ENCODE results near the gene TMEM150A. TPM values are rescaled to one million over a fixed set of nuclear protein-coding genes. Genes with fewer than 3 reads are reported as not detected.
"Not testable (repeated sequence)": the region's sequence is repeated elsewhere in the genome, so short reads cannot be mapped to it uniquely, and the experiment has no call there.

TMEM150A gene
- total RNA-seq, 1 donor from 2014 or later = 4.7 TPM

GRCh38 chr2:85642725-85643124 lies 40.2 kb upstream of the TMEM150A start:
- H3K36me3 ChIP-seq (ENCODE audit: control insufficient read depth in 3 of 3, insufficient read depth in 3 of 3, low read length in 3 of 3) = peaks cover 66 to 84% (median 69%) of the 10 kb centered on the region in 3 donors
- H3K9me3 ChIP-seq (ENCODE audit: control insufficient read depth in 3 of 3, low read length in 3 of 3) = no peaks in the 10 kb centered on the region
- no peak overlapping the region for H3K4me3 ChIP-seq (ENCODE audit: low read length in 3 of 3)
- H3K27me3 ChIP-seq (ENCODE audit: control insufficient read depth in 3 of 3, insufficient read depth in 3 of 3, low read length in 3 of 3) = no peaks in the 10 kb centered on the region
- H3K4me1 ChIP-seq (ENCODE audit: control insufficient read depth in 3 of 3, insufficient read depth in 3 of 3, low read length in 3 of 3) = peaks cover 0 to 9% (median 6%) of the 10 kb centered on the region in 3 donors
- no peak overlapping the region for H3K27ac ChIP-seq (ENCODE audit: low read depth, low read length)
- no peak overlapping the region for H3K9ac ChIP-seq (ENCODE audit: low read depth in 1 of 3, low read length in 3 of 3)

- no peak overlapping the region for H3K4me3 ChIP-seq (ENCODE audit: low read length in 3 of 3)
- no peaks in the 10 kb centered on the region for H3K9me3 ChIP-seq (ENCODE audit: control insufficient read depth in 3 of 3, low read length in 3 of 3)
- no peaks in the 10 kb centered on the region for H3K27me3 ChIP-seq (ENCODE audit: control insufficient read depth in 3 of 3, insufficient read depth in 3 of 3, low read length in 3 of 3)
- H3K36me3 ChIP-seq (ENCODE audit: control insufficient read depth in 3 of 3, insufficient read depth in 3 of 3, low read length in 3 of 3) = peaks cover 56 to 82% (median 66%) of the 10 kb centered on the region in 3 donors
- H3K9ac ChIP-seq (ENCODE audit: low read depth in 1 of 3, low read length in 3 of 3) = no peak overlapping the region
- no peak overlapping the region for H3K27ac ChIP-seq (ENCODE audit: low read depth, low read length)
- peaks cover 0 to 2% (median 0%) of the 10 kb centered on the region in 3 donors for H3K4me1 ChIP-seq (ENCODE audit: control insufficient read depth in 3 of 3, insufficient read depth in 3 of 3, low read length in 3 of 3)
Measured at GRCh38 chr2:85635636-85636035, 33.1 kb upstream of the TMEM150A start.

- Histone ChIP-seq H3K27me3 (ENCODE audit: control insufficient read depth in 3 of 3, insufficient read depth in 3 of 3, low read length in 3 of 3) (no peaks in the 10 kb centered on the region), H3K4me1 (ENCODE audit: control insufficient read depth in 3 of 3, insufficient read depth in 3 of 3, low read length in 3 of 3) (peaks cover 0 to 2% (median 0%) of the 10 kb centered on the region in 3 donors), H3K36me3 (ENCODE audit: control insufficient read depth in 3 of 3, insufficient read depth in 3 of 3, low read length in 3 of 3) (peaks cover 58 to 86% (median 67%) of the 10 kb centered on the region in 3 donors), H3K27ac (ENCODE audit: low read depth, low read length) (no peak overlapping the region), H3K9me3 (ENCODE audit: control insufficient read depth in 3 of 3, low read length in 3 of 3) (no peaks in the 10 kb centered on the region), H3K9ac (ENCODE audit: low read depth in 1 of 3, low read length in 3 of 3) (no peak overlapping the region), H3K4me3 (ENCODE audit: low read length in 3 of 3) (no peak overlapping the region)
Measured at GRCh38 chr2:85635011-85635410, 32.5 kb upstream of the TMEM150A start.

- no peak overlapping the region for H3K9ac ChIP-seq (ENCODE audit: low read depth in 1 of 3, low read length in 3 of 3)
- H3K36me3 ChIP-seq (ENCODE audit: control insufficient read depth in 3 of 3, insufficient read depth in 3 of 3, low read length in 3 of 3) = peaks cover 60 to 79% (median 74%) of the 10 kb centered on the region in 3 donors
- H3K4me1 ChIP-seq (ENCODE audit: control insufficient read depth in 3 of 3, insufficient read depth in 3 of 3, low read length in 3 of 3) = no peaks in the 10 kb centered on the region
- no peaks in the 10 kb centered on the region for H3K27me3 ChIP-seq (ENCODE audit: control insufficient read depth in 3 of 3, insufficient read depth in 3 of 3, low read length in 3 of 3)
- H3K4me3 ChIP-seq (ENCODE audit: low read length in 3 of 3) = no peak overlapping the region
- H3K27ac ChIP-seq (ENCODE audit: low read depth, low read length) = no peak overlapping the region
- no peaks in the 10 kb centered on the region for H3K9me3 ChIP-seq (ENCODE audit: control insufficient read depth in 3 of 3, low read length in 3 of 3)
Measured at GRCh38 chr2:85631316-85631715, 28.8 kb upstream of the TMEM150A start.

- no peak overlapping the region for H3K9ac ChIP-seq (ENCODE audit: low read depth in 1 of 3, low read length in 3 of 3)
- no peaks in the 10 kb centered on the region for H3K4me1 ChIP-seq (ENCODE audit: control insufficient read depth in 3 of 3, insufficient read depth in 3 of 3, low read length in 3 of 3)
- no peak overlapping the region for H3K4me3 ChIP-seq (ENCODE audit: low read length in 3 of 3)
- H3K27ac ChIP-seq (ENCODE audit: low read depth, low read length) = no peak overlapping the region
- H3K9me3 ChIP-seq (ENCODE audit: control insufficient read depth in 3 of 3, low read length in 3 of 3) = no peaks in the 10 kb centered on the region
- H3K27me3 ChIP-seq (ENCODE audit: control insufficient read depth in 3 of 3, insufficient read depth in 3 of 3, low read length in 3 of 3) = no peaks in the 10 kb centered on the region
- peaks cover 69 to 79% (median 78%) of the 10 kb centered on the region in 3 donors for H3K36me3 ChIP-seq (ENCODE audit: control insufficient read depth in 3 of 3, insufficient read depth in 3 of 3, low read length in 3 of 3)
Measured at GRCh38 chr2:85628658-85629057, 26.2 kb upstream of the TMEM150A start.

GRCh38 chr2:85623991-85624390 lies 21.5 kb upstream of the TMEM150A start:
- Histone ChIP-seq H3K4me3 (ENCODE audit: low read length in 3 of 3) (no peak overlapping the region), H3K4me1 (ENCODE audit: control insufficient read depth in 3 of 3, insufficient read depth in 3 of 3, low read length in 3 of 3) (no peaks in the 10 kb centered on the region), H3K36me3 (ENCODE audit: control insufficient read depth in 3 of 3, insufficient read depth in 3 of 3, low read length in 3 of 3) (peaks cover 63 to 75% (median 65%) of the 10 kb centered on the region in 3 donors), H3K27me3 (ENCODE audit: control insufficient read depth in 3 of 3, insufficient read depth in 3 of 3, low read length in 3 of 3) (no peaks in the 10 kb centered on the region), H3K9me3 (ENCODE audit: control insufficient read depth in 3 of 3, low read length in 3 of 3) (no peaks in the 10 kb centered on the region), H3K9ac (ENCODE audit: low read depth in 1 of 3, low read length in 3 of 3) (no peak overlapping the region), H3K27ac (ENCODE audit: low read depth, low read length) (no peak overlapping the region)

- Histone ChIP-seq H3K9me3 (ENCODE audit: control insufficient read depth in 3 of 3, low read length in 3 of 3) (no peaks in the 10 kb centered on the region), H3K27ac (ENCODE audit: low read depth, low read length) (no peak overlapping the region), H3K4me1 (ENCODE audit: control insufficient read depth in 3 of 3, insufficient read depth in 3 of 3, low read length in 3 of 3) (peaks cover 11 to 12% (median 11%) of the 10 kb centered on the region in 3 donors), H3K36me3 (ENCODE audit: control insufficient read depth in 3 of 3, insufficient read depth in 3 of 3, low read length in 3 of 3) (peaks cover 48 to 55% (median 50%) of the 10 kb centered on the region in 3 donors), H3K4me3 (ENCODE audit: low read length in 3 of 3) (no peak overlapping the region), H3K27me3 (ENCODE audit: control insufficient read depth in 3 of 3, insufficient read depth in 3 of 3, low read length in 3 of 3) (no peaks in the 10 kb centered on the region), H3K9ac (ENCODE audit: low read depth in 1 of 3, low read length in 3 of 3) (no peak overlapping the region)
Measured at GRCh38 chr2:85621338-85621737, 18.8 kb upstream of the TMEM150A start.

- H3K27me3 ChIP-seq (ENCODE audit: control insufficient read depth in 3 of 3, insufficient read depth in 3 of 3, low read length in 3 of 3) = no peaks in the 10 kb centered on the region
- no peak overlapping the region for H3K27ac ChIP-seq (ENCODE audit: low read depth, low read length)
- no peak overlapping the region for H3K9ac ChIP-seq (ENCODE audit: low read depth in 1 of 3, low read length in 3 of 3)
- peaks cover 33 to 40% (median 35%) of the 10 kb centered on the region in 3 donors for H3K36me3 ChIP-seq (ENCODE audit: control insufficient read depth in 3 of 3, insufficient read depth in 3 of 3, low read length in 3 of 3)
- no peaks in the 10 kb centered on the region for H3K9me3 ChIP-seq (ENCODE audit: control insufficient read depth in 3 of 3, low read length in 3 of 3)
- no peak overlapping the region for H3K4me3 ChIP-seq (ENCODE audit: low read length in 3 of 3)
- H3K4me1 ChIP-seq (ENCODE audit: control insufficient read depth in 3 of 3, insufficient read depth in 3 of 3, low read length in 3 of 3) = peaks cover 11 to 28% (median 14%) of the 10 kb centered on the region in 3 donors
Measured at GRCh38 chr2:85619617-85620016, 17.1 kb upstream of the TMEM150A start.

- H3K27me3 ChIP-seq (ENCODE audit: control insufficient read depth in 3 of 3, insufficient read depth in 3 of 3, low read length in 3 of 3); H3K27ac ChIP-seq (ENCODE audit: low read depth, low read length); H3K9me3 ChIP-seq (ENCODE audit: control insufficient read depth in 3 of 3, low read length in 3 of 3): not testable (repeated sequence)
- H3K4me1 ChIP-seq (ENCODE audit: control insufficient read depth in 3 of 3, insufficient read depth in 3 of 3, low read length in 3 of 3) = peaks cover 11 to 28% (median 17%) of the 10 kb centered on the region in 3 donors
- peak overlapping the region; percentile 2 to 96 (median 14) for H3K9ac ChIP-seq (ENCODE audit: low read depth in 1 of 3, low read length in 3 of 3)
- peak overlapping the region in 2 of 3 donors; percentile 74 to 91 for H3K4me3 ChIP-seq (ENCODE audit: low read length in 3 of 3)
- H3K36me3 ChIP-seq (ENCODE audit: control insufficient read depth in 3 of 3, insufficient read depth in 3 of 3, low read length in 3 of 3) = peaks cover 18 to 23% (median 23%) of the 10 kb centered on the region in 3 donors
Measured at GRCh38 chr2:85617723-85618122, 15.2 kb upstream of the TMEM150A start.

GRCh38 chr2:85615413-85615728 lies 12.9 kb upstream of the TMEM150A start:
- H3K27me3 ChIP-seq (ENCODE audit: control insufficient read depth in 3 of 3, insufficient read depth in 3 of 3, low read length in 3 of 3) = no peaks in the 10 kb centered on the region
- no peaks in the 10 kb centered on the region for H3K9me3 ChIP-seq (ENCODE audit: control insufficient read depth in 3 of 3, low read length in 3 of 3)
- peak overlapping the region in 1 of 3 donors; percentile 50 for H3K9ac ChIP-seq (ENCODE audit: low read depth in 1 of 3, low read length in 3 of 3)
- H3K4me1 ChIP-seq (ENCODE audit: control insufficient read depth in 3 of 3, insufficient read depth in 3 of 3, low read length in 3 of 3) = peaks cover 19 to 45% (median 24%) of the 10 kb centered on the region in 3 donors
- peak overlapping the region; percentile 92 for H3K27ac ChIP-seq (ENCODE audit: low read depth, low read length)
- peaks cover 5 to 12% (median 10%) of the 10 kb centered on the region in 3 donors for H3K36me3 ChIP-seq (ENCODE audit: control insufficient read depth in 3 of 3, insufficient read depth in 3 of 3, low read length in 3 of 3)
- peak overlapping the region in 1 of 3 donors; percentile 88 for H3K4me3 ChIP-seq (ENCODE audit: low read length in 3 of 3)
